A549 (cell line): ENCODE results near the gene CHMP1B. TPM values are rescaled to one million over a fixed set of nuclear protein-coding genes. Genes with fewer than 3 reads are reported as not detected.

Source experiments
- ATAC-seq, 2 experiments: fragments of 200-7000 bp in 1 of 2; fragments of >200 bp in 1 of 2; cut with Nextera tagmentation in 1 of 2; cut with Tn5 transposase in 1 of 2; 3 replicates each; pipeline versions ENCODE4 v1.8.0 to v1.9.1; 2018 to 2020; ENCODE audit warnings: mild to moderate bottlenecking in 1 of 2, moderate library complexity in 1 of 2
- CTCF ChIA-PET: fragments of 300-600 bp; sonication (Branson Sonifier 250); formaldehyde crosslinking; extraction: SDS; loops from one replicate; lab custom pipeline; 2021; ENCODE audit warnings: antibody characterized with exemption, inconsistent platforms; lab: Yijun Ruan, JAX
- POLR2A ChIA-PET: fragments of 350-600 bp; formaldehyde crosslinking; extraction: SDS; loops from one replicate; lab custom pipeline; 2021; ENCODE audit warnings: antibody characterized with exemption, inconsistent platforms; lab: Yijun Ruan, JAX
- DNase-seq, 2 experiments: peaks; one replicate each; pipeline versions ENCODE4 v3.0.0 to v3.0.0-alpha.2; 2011 to 2016; ENCODE audit warnings: low read depth in 1 of 2, low spot score in 1 of 2
- FAIRE-seq: peaks from 2 replicates; lab custom pipeline; 2011; peaks lifted over from hg19 to GRCh38; lab: Jason Lieb, UNC
- H3K27ac ChIP-seq, 2 experiments: fragments of >200 bp; sonication (Bioruptor Twin); formaldehyde crosslinking; 3 replicates each; pipeline ENCODE4 v1.5.1; 2016 to 2017
- H3K4me1 ChIP-seq: fragments of >200 bp; sonication (Bioruptor Twin); formaldehyde crosslinking; 3 replicates; pipeline ENCODE4 v1.6.1; 2016
- H3K4me2 ChIP-seq: fragments of >200 bp; sonication (Bioruptor Twin); formaldehyde crosslinking; 3 replicates; pipeline ENCODE4 v1.6.1; 2016
- H3K4me3 ChIP-seq: fragments of >200 bp; sonication (Bioruptor Twin); formaldehyde crosslinking; 3 replicates; pipeline ENCODE4 v1.5.1; 2016
- H3K9me3 ChIP-seq: fragments of >200 bp; sonication (Bioruptor Twin); formaldehyde crosslinking; 3 replicates; pipeline ENCODE4 v1.6.1; 2016
- BHLHE40 ChIP-seq: IDR thresholded peaks from 2 replicates; pipeline ENCODE4 v1.6.1; 2012; ENCODE audit warnings: low read depth, low read length, inconsistent platforms
- CBX2 ChIP-seq: fragments of 200-600 bp; sonication (generic); IDR thresholded peaks from 2 replicates; pipeline ENCODE4 v1.6.1; 2016; ENCODE audit warnings: low read depth, mild to moderate bottlenecking, borderline replicate concordance
- CBX8 ChIP-seq: fragments of 200-600 bp; sonication (generic); IDR thresholded peaks from 2 replicates; pipeline ENCODE4 v1.6.1; 2016
- EHF ChIP-seq: fragments of 250-450 bp; sonication (Bioruptor Pico); IDR thresholded peaks from 2 replicates; pipeline ENCODE4 v1.5.0; 2020; ENCODE audit warnings: mild to moderate bottlenecking
- FOXS1 ChIP-seq: fragments of 250-450 bp; sonication (Bioruptor Pico); IDR thresholded peaks from 2 replicates; pipeline ENCODE4 v1.5.0; 2020; ENCODE audit warnings: mild to moderate bottlenecking, moderate library complexity
- GATA3 ChIP-seq: IDR thresholded peaks from 2 replicates; pipeline ENCODE4 v1.6.1; 2012; ENCODE audit warnings: borderline replicate concordance
- HOXA7 ChIP-seq: fragments of 250-450 bp; sonication (Bioruptor Pico); IDR thresholded peaks from 2 replicates; pipeline ENCODE4 v1.5.0; 2020; ENCODE audit warnings: mild to moderate bottlenecking, moderate library complexity
- HOXB13 ChIP-seq: fragments of 250-450 bp; sonication (Bioruptor Pico); IDR thresholded peaks from 2 replicates; pipeline ENCODE4 v1.5.0; 2020; ENCODE audit warnings: low read depth, mild to moderate bottlenecking, moderate library complexity
- JUN ChIP-seq, 2 experiments: fragments of >200 bp; sonication (Bioruptor Twin); formaldehyde crosslinking; IDR thresholded peaks; 2 replicates in 1 of 2; 3 replicates in 1 of 2; pipeline ENCODE4 v1.6.1; 2016 to 2017
- KDM1A ChIP-seq: fragments of 200-600 bp; sonication (generic); IDR thresholded peaks from 2 replicates; pipeline ENCODE4 v1.6.1; 2016; ENCODE audit warnings: low read depth, mild to moderate bottlenecking
- KDM5A ChIP-seq: fragments of 200-600 bp; sonication (generic); IDR thresholded peaks from 2 replicates; pipeline ENCODE4 v1.6.1; 2016; ENCODE audit warnings: antibody characterized with exemption, mild to moderate bottlenecking
- MAFK ChIP-seq: fragments of 450-650 bp; IDR thresholded peaks from 2 replicates; pipeline ENCODE4 v1.6.1; 2014; ENCODE audit not compliant: partially characterized antibody
- MAZ ChIP-seq: fragments of 150-350 bp; IDR thresholded peaks from 2 replicates; pipeline ENCODE4 v1.6.1; 2014; ENCODE audit warnings: antibody characterized with exemption, low read depth, low read length, borderline replicate concordance
- NFE2L2 ChIP-seq: fragments of 150-350 bp; conservative IDR thresholded peaks from 2 replicates; pipeline ENCODE4 v1.6.1; 2014; ENCODE audit warnings: low read length
- NPAS2 ChIP-seq: fragments of 250-450 bp; sonication (Bioruptor Pico); IDR thresholded peaks from 2 replicates; pipeline ENCODE4 v1.8.0; 2022; ENCODE audit warnings: mild to moderate bottlenecking, moderate library complexity, borderline replicate concordance
- POLR2A ChIP-seq: IDR thresholded peaks from 2 replicates; pipeline ENCODE4 v1.6.1; 2012; ENCODE audit warnings: mild to moderate bottlenecking, low read length
- RAD21 ChIP-seq, 2 experiments: fragments of >200 bp in 1 of 2; sonication (Bioruptor Twin) in 1 of 2; formaldehyde crosslinking in 1 of 2; IDR thresholded peaks in 1 of 2; conservative IDR thresholded peaks in 1 of 2; 2 replicates in 1 of 2; 3 replicates in 1 of 2; pipeline ENCODE4 v1.6.1; 2012 to 2018; ENCODE audit warnings: inconsistent platforms in 1 of 2
- RARB ChIP-seq: fragments of 250-450 bp; sonication (Bioruptor Pico); IDR thresholded peaks from 2 replicates; pipeline ENCODE4 v1.8.0; 2021; ENCODE audit warnings: mild to moderate bottlenecking, moderate library complexity
- RCOR1 ChIP-seq: fragments of 150-350 bp; IDR thresholded peaks from 2 replicates; pipeline ENCODE4 v1.6.1; 2014; ENCODE audit warnings: antibody characterized with exemption, low read length, low read depth
- SMC3 ChIP-seq: fragments of >200 bp; sonication (Bioruptor Twin); formaldehyde crosslinking; IDR thresholded peaks from 3 replicates; pipeline ENCODE4 v1.6.1; 2018; ENCODE audit warnings: inconsistent platforms
- TFCP2L1 ChIP-seq: fragments of 250-450 bp; sonication (Bioruptor Pico); IDR thresholded peaks from 2 replicates; pipeline ENCODE4 v1.5.0; 2021; ENCODE audit warnings: mild to moderate bottlenecking
- ZC3H11A ChIP-seq: fragments of 450-650 bp; IDR thresholded peaks from 2 replicates; pipeline ENCODE4 v1.6.1; 2014; ENCODE audit warnings: antibody characterized with exemption, mild to moderate bottlenecking
- ZFP36 ChIP-seq: fragments of 450-650 bp; IDR thresholded peaks from 2 replicates; pipeline ENCODE4 v1.6.1; 2014; ENCODE audit warnings: borderline replicate concordance; ENCODE audit not compliant: partially characterized antibody
- ZNF302 ChIP-seq: fragments of 250-450 bp; sonication (Bioruptor Pico); IDR thresholded peaks from 2 replicates; pipeline ENCODE4 v1.9.0; 2021; ENCODE audit warnings: inconsistent platforms, mild to moderate bottlenecking, moderate library complexity
- WGBS: methylation state at CpG from one replicate; pipeline ENCODE4 v1.1.6; 2017; ENCODE audit errors: missing lambda C conversion rate; 5-methylcytosine and 5-hydroxymethylcytosine counted together
- polyA plus RNA-seq, 4 experiments: library from polyadenylated mRNA; depleted of rRNA in 3 of 4; stranded (reverse); fragments of >200 nt; fragmentation: RNase III in 1 of 4; extraction: RNeasy Plus Mini Kit Qiagen cat#74134 plus additional on column Dnase treatment in 1 of 4; gene quantifications; 2 replicates in 3 of 4; 3 replicates in 1 of 4; pipeline ENCODE4 v1.2.3, GENCODE V29; 2011 to 2017
- TF ChIP-seq, protein P1 (sequence below): IDR thresholded peaks from 2 replicates; pipeline ENCODE4 v1.6.1; 2012
- TF ChIP-seq, protein P2 (sequence below): fragments of 150-350 bp; IDR thresholded peaks from 2 replicates; pipeline ENCODE4 v1.6.1; 2014; ENCODE audit warnings: low read depth, mild to moderate bottlenecking, low read length
- TF ChIP-seq, protein P3 (sequence below): fragments of 200-600 bp; sonication (generic); IDR thresholded peaks from 2 replicates; pipeline ENCODE4 v1.6.1; 2016; ENCODE audit warnings: antibody characterized with exemption, mild to moderate bottlenecking, moderate library complexity
- TF ChIP-seq, protein P4 (sequence below): fragments of >200 bp; sonication (Bioruptor Twin); formaldehyde crosslinking; IDR thresholded peaks from 3 replicates; pipeline ENCODE4 v1.5.1; 2016

The CHMP1B gene
- polyA plus RNA-seq, 2 of the 4 experiments (the other 2 are of a cell fraction), result 44.9 to 60.8 TPM

DNA sequence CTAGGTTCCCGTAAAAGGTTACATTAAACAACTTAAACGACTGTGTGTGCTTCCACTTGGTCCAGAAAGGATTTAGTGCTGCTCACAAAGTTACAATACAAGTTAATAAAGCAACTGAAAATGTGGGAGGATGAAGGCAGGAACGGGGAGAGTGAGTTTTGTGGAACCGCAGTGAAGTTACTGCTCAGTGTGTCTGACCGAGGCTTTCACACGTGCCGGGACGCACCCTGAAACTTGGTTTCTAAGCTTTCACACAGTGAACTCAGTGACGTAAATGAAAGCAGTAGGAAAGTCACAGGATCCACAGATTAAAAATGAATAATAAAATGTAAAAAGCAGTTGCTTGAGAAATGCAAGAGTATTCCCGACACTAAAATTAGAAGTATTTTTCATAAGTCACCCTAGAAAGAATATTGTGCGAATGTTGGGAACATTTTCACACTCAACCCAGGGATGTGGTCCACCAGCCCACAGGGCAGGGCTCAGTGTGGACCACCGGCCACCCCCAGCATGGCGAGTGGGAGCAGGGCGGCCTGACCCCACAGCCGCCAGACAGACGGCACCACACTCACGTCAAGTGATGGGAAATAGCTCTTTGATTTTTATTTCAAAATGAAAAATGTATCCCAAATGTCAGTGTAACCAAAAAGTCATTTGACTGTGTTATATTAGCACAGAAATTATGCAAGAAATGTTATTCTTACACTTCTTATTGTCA lies 32.6 kb upstream of the CHMP1B start:
- H3K27ac ChIP-seq, result no peak overlapping the region
- H3K4me2 ChIP-seq, result no peak overlapping the region
- H3K4me3 ChIP-seq, result no peak overlapping the region
- WGBS, result 87% methylated on average over 15 of the region's 17 CpGs
- no peaks in the 10 kb centered on the region for H3K9me3 ChIP-seq
- DNase-seq (no peak), ATAC-seq (no peak), FAIRE-seq (no peak)
- no peaks in the 10 kb centered on the region for H3K4me1 ChIP-seq
- TF ChIP-seq RARB (CRISPR knock-in tag) (no peak), SMC3 (no peak), ZFP36 (no peak), NPAS2 (CRISPR knock-in tag) (no peak), HOXA7 (no peak), MAFK (no peak), ZNF302 (CRISPR knock-in tag) (no peak), CBX8 (no peak), RCOR1 (no peak), ZC3H11A (no peak), JUN (IDR thresholded peaks at IDR 0.05) (no peak), GATA3 (no peak)
- TF ChIP-seq, protein P1, sequence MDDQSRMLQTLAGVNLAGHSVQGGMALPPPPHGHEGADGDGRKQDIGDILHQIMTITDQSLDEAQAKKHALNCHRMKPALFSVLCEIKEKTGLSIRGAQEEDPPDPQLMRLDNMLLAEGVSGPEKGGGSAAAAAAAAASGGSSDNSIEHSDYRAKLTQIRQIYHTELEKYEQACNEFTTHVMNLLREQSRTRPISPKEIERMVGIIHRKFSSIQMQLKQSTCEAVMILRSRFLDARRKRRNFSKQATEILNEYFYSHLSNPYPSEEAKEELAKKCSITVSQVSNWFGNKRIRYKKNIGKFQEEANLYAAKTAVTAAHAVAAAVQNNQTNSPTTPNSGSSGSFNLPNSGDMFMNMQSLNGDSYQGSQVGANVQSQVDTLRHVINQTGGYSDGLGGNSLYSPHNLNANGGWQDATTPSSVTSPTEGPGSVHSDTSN, result no peak
- CTCF ChIA-PET, result interaction anchor here (0.9 kb wide), 1 partner anchor 10 kb away, joined by 3 read pairs; no protein-coding TSS in a partner anchor
- POLR2A ChIA-PET, result no interaction called here

DNA sequence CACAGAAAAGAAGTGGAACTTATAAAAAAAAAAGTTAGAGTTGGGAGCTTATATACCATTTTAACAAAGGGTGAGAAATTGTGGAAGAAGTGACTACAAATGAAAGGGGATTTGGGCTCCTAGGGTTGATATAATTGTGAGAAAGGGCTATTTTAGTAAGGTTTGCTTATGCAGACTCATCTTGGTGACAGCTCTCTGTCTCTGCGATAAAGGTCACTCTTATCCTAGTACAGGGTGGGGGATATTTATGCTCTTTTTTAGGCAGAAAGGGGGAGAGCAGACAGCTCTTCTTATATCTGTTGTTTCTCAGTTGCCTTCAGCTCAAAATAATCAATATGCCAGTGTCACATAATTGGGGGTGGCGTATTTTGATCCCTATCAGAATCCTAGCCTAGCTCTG lies 31.3 kb upstream of the CHMP1B start:
- Histone ChIP-seq H3K4me1 (no peaks in the 10 kb centered on the region), H3K4me3 (no peak overlapping the region), H3K9me3 (no peaks in the 10 kb centered on the region), H3K27ac (no peak overlapping the region), H3K4me2 (no peak overlapping the region)
- no peak for TF ChIP-seq JUN (IDR thresholded peaks at IDR 0.05)
- TF ChIP-seq, protein P2, sequence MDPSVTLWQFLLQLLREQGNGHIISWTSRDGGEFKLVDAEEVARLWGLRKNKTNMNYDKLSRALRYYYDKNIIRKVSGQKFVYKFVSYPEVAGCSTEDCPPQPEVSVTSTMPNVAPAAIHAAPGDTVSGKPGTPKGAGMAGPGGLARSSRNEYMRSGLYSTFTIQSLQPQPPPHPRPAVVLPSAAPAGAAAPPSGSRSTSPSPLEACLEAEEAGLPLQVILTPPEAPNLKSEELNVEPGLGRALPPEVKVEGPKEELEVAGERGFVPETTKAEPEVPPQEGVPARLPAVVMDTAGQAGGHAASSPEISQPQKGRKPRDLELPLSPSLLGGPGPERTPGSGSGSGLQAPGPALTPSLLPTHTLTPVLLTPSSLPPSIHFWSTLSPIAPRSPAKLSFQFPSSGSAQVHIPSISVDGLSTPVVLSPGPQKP, result no peak
- TF ChIP-seq TFCP2L1 (CRISPR knock-in tag), result no peak
- no peak for TF ChIP-seq KDM5A
- no peak for TF ChIP-seq MAFK
- no peak for TF ChIP-seq EHF (CRISPR knock-in tag)
- no peak for TF ChIP-seq BHLHE40
- no peak for TF ChIP-seq ZNF302 (CRISPR knock-in tag)
- TF ChIP-seq SMC3, result no peak
- no peak for TF ChIP-seq POLR2A
- TF ChIP-seq CBX2, result no peak
- FAIRE-seq, result no peak
- 93% methylated on average over 2 of the region's 2 CpGs for WGBS
- CTCF ChIA-PET, result interaction anchor here (1.5 kb wide), 1 partner anchor 87 kb away, joined by 5 read pairs; no protein-coding TSS in a partner anchor
- POLR2A ChIA-PET, result no interaction called here
- no peak for ATAC-seq
- no peak for DNase-seq

DNA sequence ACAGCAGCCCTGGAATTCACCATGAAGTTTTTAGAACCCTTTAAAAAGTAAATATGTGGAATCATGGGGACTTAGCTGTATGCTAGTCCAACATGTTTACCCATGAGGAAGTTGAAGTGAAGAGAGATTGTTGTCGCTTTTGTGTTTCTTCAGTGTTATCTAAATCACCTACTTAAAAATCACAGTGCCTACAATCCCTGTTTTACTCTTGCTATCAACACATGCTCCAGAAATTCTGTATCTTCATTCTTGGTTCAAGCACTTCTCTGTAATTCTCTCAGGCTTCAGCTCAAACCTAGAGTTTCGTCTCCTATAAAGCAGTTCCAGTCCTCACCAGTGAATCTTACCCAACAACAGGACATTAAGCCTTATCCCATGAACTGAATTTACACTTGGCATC lies 30.5 kb upstream of the CHMP1B start:
- ChIA-PET POLR2A (no interaction called here), CTCF (interaction anchor here (1.1 to 1.5 kb wide), 3 partner anchors 9 to 87 kb away, joined by 3 to 5 read pairs (median 3); no protein-coding TSS in a partner anchor)
- no peak for DNase-seq
- H3K9me3 ChIP-seq, result no peaks in the 10 kb centered on the region
- FAIRE-seq, result no peak
- ATAC-seq, result no peak
- H3K4me3 ChIP-seq, result no peak overlapping the region
- no peak overlapping the region for H3K4me2 ChIP-seq
- H3K27ac ChIP-seq, result no peak overlapping the region
- no peaks in the 10 kb centered on the region for H3K4me1 ChIP-seq
- 45% methylated on average over 2 of the region's 2 CpGs for WGBS
- TF ChIP-seq CBX8 (no peak), MAZ (no peak), NFE2L2 (no peak), FOXS1 (CRISPR knock-in tag) (no peak), GATA3 (no peak), HOXB13 (CRISPR knock-in tag) (no peak), RAD21 (conservative IDR thresholded peaks at IDR 0.05 in 1 of 2, IDR thresholded peaks at IDR 0.05 in 1 of 2) (no peak), KDM1A (no peak)
- TF ChIP-seq, protein P3, sequence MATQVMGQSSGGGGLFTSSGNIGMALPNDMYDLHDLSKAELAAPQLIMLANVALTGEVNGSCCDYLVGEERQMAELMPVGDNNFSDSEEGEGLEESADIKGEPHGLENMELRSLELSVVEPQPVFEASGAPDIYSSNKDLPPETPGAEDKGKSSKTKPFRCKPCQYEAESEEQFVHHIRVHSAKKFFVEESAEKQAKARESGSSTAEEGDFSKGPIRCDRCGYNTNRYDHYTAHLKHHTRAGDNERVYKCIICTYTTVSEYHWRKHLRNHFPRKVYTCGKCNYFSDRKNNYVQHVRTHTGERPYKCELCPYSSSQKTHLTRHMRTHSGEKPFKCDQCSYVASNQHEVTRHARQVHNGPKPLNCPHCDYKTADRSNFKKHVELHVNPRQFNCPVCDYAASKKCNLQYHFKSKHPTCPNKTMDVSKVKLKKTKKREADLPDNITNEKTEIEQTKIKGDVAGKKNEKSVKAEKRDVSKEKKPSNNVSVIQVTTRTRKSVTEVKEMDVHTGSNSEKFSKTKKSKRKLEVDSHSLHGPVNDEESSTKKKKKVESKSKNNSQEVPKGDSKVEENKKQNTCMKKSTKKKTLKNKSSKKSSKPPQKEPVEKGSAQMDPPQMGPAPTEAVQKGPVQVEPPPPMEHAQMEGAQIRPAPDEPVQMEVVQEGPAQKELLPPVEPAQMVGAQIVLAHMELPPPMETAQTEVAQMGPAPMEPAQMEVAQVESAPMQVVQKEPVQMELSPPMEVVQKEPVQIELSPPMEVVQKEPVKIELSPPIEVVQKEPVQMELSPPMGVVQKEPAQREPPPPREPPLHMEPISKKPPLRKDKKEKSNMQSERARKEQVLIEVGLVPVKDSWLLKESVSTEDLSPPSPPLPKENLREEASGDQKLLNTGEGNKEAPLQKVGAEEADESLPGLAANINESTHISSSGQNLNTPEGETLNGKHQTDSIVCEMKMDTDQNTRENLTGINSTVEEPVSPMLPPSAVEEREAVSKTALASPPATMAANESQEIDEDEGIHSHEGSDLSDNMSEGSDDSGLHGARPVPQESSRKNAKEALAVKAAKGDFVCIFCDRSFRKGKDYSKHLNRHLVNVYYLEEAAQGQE, result no peak
- TF ChIP-seq, protein P4, sequence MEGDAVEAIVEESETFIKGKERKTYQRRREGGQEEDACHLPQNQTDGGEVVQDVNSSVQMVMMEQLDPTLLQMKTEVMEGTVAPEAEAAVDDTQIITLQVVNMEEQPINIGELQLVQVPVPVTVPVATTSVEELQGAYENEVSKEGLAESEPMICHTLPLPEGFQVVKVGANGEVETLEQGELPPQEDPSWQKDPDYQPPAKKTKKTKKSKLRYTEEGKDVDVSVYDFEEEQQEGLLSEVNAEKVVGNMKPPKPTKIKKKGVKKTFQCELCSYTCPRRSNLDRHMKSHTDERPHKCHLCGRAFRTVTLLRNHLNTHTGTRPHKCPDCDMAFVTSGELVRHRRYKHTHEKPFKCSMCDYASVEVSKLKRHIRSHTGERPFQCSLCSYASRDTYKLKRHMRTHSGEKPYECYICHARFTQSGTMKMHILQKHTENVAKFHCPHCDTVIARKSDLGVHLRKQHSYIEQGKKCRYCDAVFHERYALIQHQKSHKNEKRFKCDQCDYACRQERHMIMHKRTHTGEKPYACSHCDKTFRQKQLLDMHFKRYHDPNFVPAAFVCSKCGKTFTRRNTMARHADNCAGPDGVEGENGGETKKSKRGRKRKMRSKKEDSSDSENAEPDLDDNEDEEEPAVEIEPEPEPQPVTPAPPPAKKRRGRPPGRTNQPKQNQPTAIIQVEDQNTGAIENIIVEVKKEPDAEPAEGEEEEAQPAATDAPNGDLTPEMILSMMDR, result no peak
